CD14-positive monocyte (primary cell): ENCODE results near the gene RPL7A. TPM values are rescaled to one million over a fixed set of nuclear protein-coding genes. Genes with fewer than 3 reads are reported as not detected.
A peak's percentile ranks its signal among the peaks of the same experiment; 100 is the strongest.
"Not testable (repeated sequence)": the region's sequence is repeated elsewhere in the genome, so short reads cannot be mapped to it uniquely, and the experiment has no call there.

Source experiments
- DNase-seq, 3 donors: peaks; one replicate each; pipeline ENCODE4 v3.0.0-alpha.2; 2011 to 2022
- H2AFZ ChIP-seq: 2 replicates; pipeline ENCODE4 v1.6.0; 2012; ENCODE audit warnings: mild to moderate bottlenecking, low read depth, low read length, inconsistent platforms; ENCODE audit not compliant: insufficient read depth, poor library complexity, severe bottlenecking
- H3K27ac ChIP-seq, 2 donors: 1 replicate in 1 of 2; 2 replicates in 1 of 2; pipeline ENCODE4 v1.5.1; 2012 to 2013; ENCODE audit warnings: low read length in 2 of 2, control low read depth in 1 of 2, inconsistent platforms in 1 of 2, low read depth in 1 of 2, mild to moderate bottlenecking in 1 of 2
- H3K27me3 ChIP-seq, 2 donors: one replicate each; pipeline versions ENCODE4 v1.6.0 to v1.6.1; 2011 to 2013; ENCODE audit warnings: low read length in 2 of 2; ENCODE audit not compliant: control insufficient read depth in 2 of 2, insufficient read depth in 2 of 2
- H3K36me3 ChIP-seq, 2 donors: replicated peaks in 1 of 2; 1 replicate in 1 of 2; 2 replicates in 1 of 2; pipeline versions ENCODE4 v1.5.1 to v1.6.1; 2012 to 2013; ENCODE audit warnings: low read length in 2 of 2, control low read depth in 1 of 2, inconsistent platforms in 1 of 2, mild to moderate bottlenecking in 1 of 2; ENCODE audit not compliant: insufficient read depth in 2 of 2, control insufficient read depth in 1 of 2
- H3K4me1 ChIP-seq, 2 donors: 1 replicate in 1 of 2; 2 replicates in 1 of 2; pipeline versions ENCODE4 v1.5.1 to v1.6.1; 2012 to 2013; ENCODE audit warnings: low read length in 2 of 2, control low read depth in 1 of 2, inconsistent platforms in 1 of 2, mild to moderate bottlenecking in 1 of 2, moderate library complexity in 1 of 2; ENCODE audit not compliant: insufficient read depth in 2 of 2, control insufficient read depth in 1 of 2
- H3K4me2 ChIP-seq: replicated peaks from 2 replicates; pipeline ENCODE3; 2012; ENCODE audit warnings: low read length, moderate library complexity, mild to moderate bottlenecking; ENCODE audit not compliant: poor library complexity, severe bottlenecking; ENCODE audit errors: extremely low read depth
- H3K4me3 ChIP-seq, 3 experiments: fragments of 200-600 bp in 1 of 3; sonication (generic) in 1 of 3; replicated peaks in 1 of 3; 1 replicate in 2 of 3; 2 replicates in 1 of 3; pipeline ENCODE4 v1.5.1; 2011 to 2013; ENCODE audit warnings: low read length in 3 of 3, mild to moderate bottlenecking in 3 of 3, control low read depth in 2 of 3, low read depth in 2 of 3, inconsistent platforms in 1 of 3, moderate library complexity in 1 of 3
- H3K79me2 ChIP-seq: 2 replicates; pipeline ENCODE4 v1.6.0; 2012; ENCODE audit warnings: mild to moderate bottlenecking, control low read depth, inconsistent platforms, low read length, moderate library complexity; ENCODE audit not compliant: insufficient read depth
- H3K9ac ChIP-seq: 2 replicates; pipeline ENCODE4 v1.6.0; 2017; ENCODE audit warnings: low read length, mild to moderate bottlenecking; ENCODE audit not compliant: insufficient read depth, poor library complexity, severe bottlenecking
- H3K9me3 ChIP-seq, 2 donors: replicated peaks in 1 of 2; 1 replicate in 1 of 2; 2 replicates in 1 of 2; pipeline versions ENCODE4 v1.5.1 to v1.6.1; 2012 to 2013; ENCODE audit warnings: low read length in 2 of 2, control low read depth in 1 of 2; ENCODE audit not compliant: control insufficient read depth in 1 of 2, insufficient read depth in 1 of 2
- H4K20me1 ChIP-seq: 2 replicates; pipeline ENCODE4 v1.6.0; 2012; ENCODE audit warnings: mild to moderate bottlenecking, low read length, control low read depth, moderate library complexity; ENCODE audit not compliant: insufficient read depth
- H3K27ac Mint-ChIP-seq, 7 donors: one replicate each; pipeline ENCODE4 v1.8.0; 2020; ENCODE audit warnings: mild to moderate bottlenecking in 7 of 7, mixed read lengths in 7 of 7, moderate library complexity in 6 of 7, inconsistent platforms in 2 of 7
- H3K27me3 Mint-ChIP-seq, 3 donors: one replicate each; pipeline ENCODE4 v1.8.0; 2021 to 2022; ENCODE audit warnings: low read depth in 3 of 3, mild to moderate bottlenecking in 3 of 3, mixed read lengths in 3 of 3, moderate library complexity in 3 of 3, inconsistent platforms in 1 of 3
- H3K36me3 Mint-ChIP-seq, 2 donors: one replicate each; pipeline ENCODE4 v1.8.0; 2020; ENCODE audit warnings: mixed read lengths in 2 of 2, inconsistent platforms in 1 of 2, mild to moderate bottlenecking in 1 of 2
- H3K4me1 Mint-ChIP-seq: one replicate; pipeline ENCODE4 v1.8.0; 2020; ENCODE audit warnings: mild to moderate bottlenecking, mixed read lengths
- H3K4me3 Mint-ChIP-seq, 2 donors: one replicate each; pipeline ENCODE4 v1.8.0; 2020; ENCODE audit warnings: mild to moderate bottlenecking in 2 of 2, mixed read lengths in 2 of 2, moderate library complexity in 1 of 2
- H3K9me3 Mint-ChIP-seq, 7 donors: one replicate each; pipeline ENCODE4 v1.8.0; 2020 to 2022; ENCODE audit warnings: mixed read lengths in 7 of 7, mild to moderate bottlenecking in 6 of 7, moderate library complexity in 6 of 7, inconsistent platforms in 2 of 7
- WGBS: methylation state at CpG from one replicate; pipeline ENCODE4 v1.1.5; 2013; ENCODE audit warnings: missing lambda C conversion rate; ENCODE audit not compliant: insufficient coverage; 5-methylcytosine and 5-hydroxymethylcytosine counted together
- intact Hi-C, 2 donors: fragments of 100-400 bp; cut with micrococcal nuclease; formaldehyde crosslinking; loops; one replicate each; pipeline versions ENCODE4 v1.15.0 to v1.15.1; 2023
- polyA plus RNA-seq, 3 donors: library from polyadenylated mRNA; depleted of rRNA in 1 of 3; unstranded in 2 of 3; stranded (reverse) in 1 of 3; fragments of 300-500 nt in 2 of 3; fragments of >200 nt in 1 of 3; fragmentation: Illumina TruSeq in 2 of 3; gene quantifications; 1 replicate in 2 of 3; 2 replicates in 1 of 3; pipeline ENCODE4 v1.2.3, GENCODE V29; 2012 to 2021
- TF ChIP-seq, protein P1 (sequence below): fragments of 200-600 bp; IDR thresholded peaks from one replicate; pipeline ENCODE4 v1.8.0; 2022; ENCODE audit warnings: antibody characterized with exemption, mild to moderate bottlenecking

RPL7A gene
- polyA plus RNA-seq, 3 donors = 390 to 2,322 (median 437) TPM

DNA sequence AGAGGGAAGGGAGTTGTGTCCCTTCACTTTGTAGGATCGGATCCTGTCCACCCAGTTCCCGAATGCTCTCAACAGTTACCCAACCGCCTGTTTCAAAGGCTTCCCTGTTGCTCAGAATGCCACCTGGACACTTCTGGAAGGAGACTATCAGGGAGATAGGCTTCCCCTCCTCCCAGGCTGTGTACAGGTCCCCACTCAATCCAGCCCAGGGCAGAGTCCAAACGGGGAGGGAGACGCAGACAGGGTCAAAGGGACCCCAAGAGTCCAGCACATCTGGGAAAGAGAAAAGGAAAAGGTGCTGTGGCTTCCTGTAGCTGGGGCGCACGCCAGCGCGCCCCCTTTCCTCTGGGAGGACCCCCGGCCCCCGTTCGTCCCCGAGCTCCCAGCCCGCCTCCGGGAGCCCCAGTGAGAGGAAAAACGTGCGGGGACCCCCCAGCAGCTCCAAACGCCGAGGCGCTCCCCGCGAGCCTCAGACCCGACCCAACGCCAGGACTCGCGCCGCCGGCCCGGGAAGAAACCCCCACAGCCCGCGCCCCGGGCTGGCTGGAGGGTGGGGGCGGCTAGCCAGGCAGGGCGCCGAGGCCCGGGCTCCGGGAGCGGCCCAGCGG lies 27.2 kb downstream of the RPL7A start:
- TF ChIP-seq, protein P1, sequence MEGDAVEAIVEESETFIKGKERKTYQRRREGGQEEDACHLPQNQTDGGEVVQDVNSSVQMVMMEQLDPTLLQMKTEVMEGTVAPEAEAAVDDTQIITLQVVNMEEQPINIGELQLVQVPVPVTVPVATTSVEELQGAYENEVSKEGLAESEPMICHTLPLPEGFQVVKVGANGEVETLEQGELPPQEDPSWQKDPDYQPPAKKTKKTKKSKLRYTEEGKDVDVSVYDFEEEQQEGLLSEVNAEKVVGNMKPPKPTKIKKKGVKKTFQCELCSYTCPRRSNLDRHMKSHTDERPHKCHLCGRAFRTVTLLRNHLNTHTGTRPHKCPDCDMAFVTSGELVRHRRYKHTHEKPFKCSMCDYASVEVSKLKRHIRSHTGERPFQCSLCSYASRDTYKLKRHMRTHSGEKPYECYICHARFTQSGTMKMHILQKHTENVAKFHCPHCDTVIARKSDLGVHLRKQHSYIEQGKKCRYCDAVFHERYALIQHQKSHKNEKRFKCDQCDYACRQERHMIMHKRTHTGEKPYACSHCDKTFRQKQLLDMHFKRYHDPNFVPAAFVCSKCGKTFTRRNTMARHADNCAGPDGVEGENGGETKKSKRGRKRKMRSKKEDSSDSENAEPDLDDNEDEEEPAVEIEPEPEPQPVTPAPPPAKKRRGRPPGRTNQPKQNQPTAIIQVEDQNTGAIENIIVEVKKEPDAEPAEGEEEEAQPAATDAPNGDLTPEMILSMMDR = no peak
- Mint-ChIP-seq H3K4me3 (peak overlapping the region; percentile 94 to 97), H3K36me3 (peaks cover 16 to 29% of the 10 kb centered on the region in 2 donors), H3K27ac (peak overlapping the region; percentile 89 to 96 (median 94)), H3K4me1 (peaks cover 59% of the 10 kb centered on the region), H3K9me3 (no peaks in the 10 kb centered on the region), H3K27me3 (peaks cover 0 to 5% (median 3%) of the 10 kb centered on the region in 3 donors)
- Histone ChIP-seq H3K36me3 (peaks cover 14 to 23% of the 10 kb centered on the region in 2 donors), H3K27ac (peak overlapping the region; percentile 71 to 83), H3K4me2 (peak overlapping the region; percentile 85), H3K9ac (peak overlapping the region; percentile 96), H3K4me3 (peak overlapping the region; percentile 65 to 95 (median 86)), H3K27me3 (no peaks in the 10 kb centered on the region), H3K4me1 (peaks cover 21 to 56% of the 10 kb centered on the region in 2 donors), H3K9me3 (no peaks in the 10 kb centered on the region), H2AFZ (peak overlapping the region; percentile 98), H3K79me2 (peaks cover 56% of the 10 kb centered on the region), H4K20me1 (peaks cover 52% of the 10 kb centered on the region)
- intact Hi-C loops = loop anchor here (2.0 to 10.0 kb wide), 2 partner anchors 18 to 340 kb away; partner anchors contain the start of genes GTF3C5 (in 1 of the 2), SURF1 (in 1 of the 2) and SURF2 (in 1 of the 2)
- DNase-seq = peak in 2 of 3 donors; percentile 17 to 25
- WGBS = 0% methylated on average over 37 of the region's 39 CpGs

DNA sequence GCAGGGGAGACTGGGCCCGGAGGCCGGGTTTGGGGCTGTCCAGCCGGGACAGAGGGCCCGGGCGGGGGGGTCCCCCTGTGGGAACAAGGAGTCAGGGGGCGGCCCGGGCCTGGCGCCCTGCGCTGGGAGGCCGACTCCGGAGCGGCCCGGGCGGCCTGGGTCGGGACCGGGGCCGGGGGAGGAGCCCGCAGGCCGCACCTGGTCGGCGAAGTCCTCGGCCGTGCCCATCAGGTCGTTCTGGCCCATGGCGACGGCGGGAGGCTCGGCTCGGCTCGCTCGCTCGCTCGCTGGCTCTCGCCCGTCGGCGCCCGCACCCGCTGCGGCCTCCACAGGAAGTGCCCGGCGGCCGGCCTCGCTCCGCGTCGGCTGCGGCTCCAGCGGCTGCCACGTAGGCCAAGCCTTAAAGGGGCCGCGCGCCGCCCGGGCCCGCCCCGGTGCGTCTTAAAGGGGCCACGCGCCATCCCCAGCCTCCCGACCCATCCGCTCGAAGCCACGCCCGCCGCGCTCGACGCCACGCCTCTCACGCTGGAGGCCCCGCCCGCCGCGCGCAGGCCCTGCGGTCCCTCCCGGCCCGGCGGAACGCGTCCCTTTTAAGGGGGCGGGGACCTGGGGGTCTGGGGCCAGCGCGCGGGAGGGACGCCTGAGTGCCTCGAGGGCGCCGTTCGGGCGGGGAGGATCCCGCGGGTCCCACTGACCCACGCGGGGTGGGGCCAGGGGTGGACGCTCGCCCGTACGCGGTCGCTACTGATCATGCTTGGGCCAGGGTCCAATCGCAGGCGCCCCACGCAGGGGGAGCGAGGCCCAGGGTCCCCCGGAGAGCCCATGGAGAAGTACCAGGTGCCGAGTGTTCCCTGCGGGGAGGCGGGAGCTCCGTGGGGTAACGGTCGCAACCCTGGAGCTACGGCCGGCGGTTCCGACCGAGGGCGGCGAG lies 28.0 kb downstream of the RPL7A start, which contains the start of the genes STKLD1 and SURF4:
STKLD1 (plus strand) TSS at position 643 of the 931 bp plus-strand sequence; CDS start at position 751, 108 bp downstream.
SURF4 (minus strand) TSS at position 337 of the 931 bp plus-strand sequence; CDS start at position 246, 91 bp downstream.
- WGBS = under 1% methylated on average over 120 of the region's 120 CpGs
- Histone ChIP-seq H4K20me1 (peaks cover 44% of the 10 kb centered on the region), H3K4me2 (peak within 1 kb of the TSS; percentile 85), H2AFZ (peak within 1 kb of the TSS; percentile 98), H3K27me3 (no peaks in the 10 kb centered on the region), H3K36me3 (peaks cover 8 to 16% of the 10 kb centered on the region in 2 donors), H3K79me2 (peaks cover 48% of the 10 kb centered on the region), H3K4me1 (peaks cover 21 to 56% of the 10 kb centered on the region in 2 donors), H3K9ac (peak within 1 kb of the TSS; percentile 96), H3K9me3 (no peaks in the 10 kb centered on the region), H3K4me3 (peak within 1 kb of the TSS; percentile 65 to 95 (median 86)), H3K27ac (peak within 1 kb of the TSS; percentile 71 to 83)
- Mint-ChIP-seq H3K27me3 (peaks cover 0 to 5% (median 3%) of the 10 kb centered on the region in 3 donors), H3K4me1 (peaks cover 54% of the 10 kb centered on the region), H3K36me3 (peaks cover 10 to 22% of the 10 kb centered on the region in 2 donors), H3K4me3 (peak within 1 kb of the TSS; percentile 94 to 97), H3K9me3 (no peaks in the 10 kb centered on the region), H3K27ac (peak within 1 kb of the TSS; percentile 89 to 96 (median 94))
- DNase-seq = peak; percentile 89 to 93 (median 90)
- TF ChIP-seq, protein P1 = no peak
- intact Hi-C loops = loop anchor here (1.0 to 10.0 kb wide), 4 partner anchors 19 to 341 kb away; partner anchors contain the start of genes GTF3C5 (in 1 of the 2), MED22 (in 1 of the 2), RPL7A (in 1 of the 2) and SURF1 (in 1 of the 2)

DNA sequence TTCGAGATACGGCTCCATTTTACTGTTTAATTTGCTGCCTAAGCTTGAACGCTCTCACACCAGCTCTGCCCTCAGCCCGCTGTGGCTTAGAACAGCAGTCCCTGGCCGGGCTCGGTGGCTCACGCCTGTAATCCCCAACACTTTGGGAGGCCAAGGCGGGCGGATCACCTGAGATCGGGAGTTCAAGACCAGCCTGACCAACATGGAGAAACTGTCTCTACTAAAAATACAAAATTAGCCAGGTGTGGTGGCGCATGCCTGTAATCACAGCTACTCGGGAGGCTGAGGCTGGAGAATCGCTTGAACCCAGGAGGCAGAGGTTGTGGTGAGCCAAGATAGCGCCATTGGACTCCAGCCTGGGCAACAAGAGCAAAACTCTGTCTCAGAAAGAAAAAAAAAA lies 29.3 kb downstream of the RPL7A start:
- H3K4me2 ChIP-seq, H2AFZ ChIP-seq, H3K27ac Mint-ChIP-seq, H3K9me3 Mint-ChIP-seq, H3K9ac ChIP-seq, H3K9me3 ChIP-seq, H3K4me3 ChIP-seq, H3K27me3 ChIP-seq, H3K4me3 Mint-ChIP-seq, H3K27ac ChIP-seq, H3K27me3 Mint-ChIP-seq, DNase-seq: not testable (repeated sequence)
- H3K36me3 ChIP-seq = peaks cover 4 to 11% of the 10 kb centered on the region in 2 donors
- peaks cover 35% of the 10 kb centered on the region for H3K79me2 ChIP-seq
- peaks cover 21 to 44% of the 10 kb centered on the region in 2 donors for H3K4me1 ChIP-seq
- WGBS = 95% methylated on average over 11 of the region's 14 CpGs
- peaks cover 31% of the 10 kb centered on the region for H4K20me1 ChIP-seq
- Mint-ChIP-seq H3K36me3 (peaks cover 3 to 14% of the 10 kb centered on the region in 2 donors), H3K4me1 (peaks cover 41% of the 10 kb centered on the region)
- intact Hi-C loops = loop anchor here (2.0 to 10.0 kb wide), 2 partner anchors 40 to 342 kb away; partner anchors contain the start of genes GTF3C5 (in 1 of the 2) and SURF6 (in 1 of the 2)
